SIG-M5 treated with dmso at 0.1 percent for 504 hours (cell line): Measurements from ENCODE around the gene NR2C2AP.

Experiments
- DNase-seq: peaks from one replicate; lab custom pipeline; 2025; ENCODE audit not compliant: unreplicated experiment; lab: John Stamatoyannopoulos, UW

Gene NR2C2AP

GRCh38 chr19:19152668-19153384, 50.4 kb downstream of the NR2C2AP start:
- DNase-seq: no peak

GRCh38 chr19:19151418-19151817, 51.8 kb downstream of the NR2C2AP start:
- no peak for DNase-seq
